Spinal cord (tissue), 10 donors: ENCODE measurements around the gene TTC23. TPM values are rescaled to one million over a fixed set of nuclear protein-coding genes. Genes with fewer than 3 reads are reported as not detected.

Experiments used
- DNase-seq, 6 donors: peaks; one replicate each; pipeline versions ENCODE4 v3.0.0 to v3.0.0-alpha.2; 2013 to 2015; ENCODE audit warnings: low spot score in 6 of 6, low read depth in 4 of 6
- H3K27ac ChIP-seq: one replicate; pipeline ENCODE4 v1.5.1; 2013; ENCODE audit warnings: low read depth, low read length, control low read depth
- H3K27me3 ChIP-seq: one replicate; pipeline ENCODE4 v1.6.1; 2013; ENCODE audit warnings: low read length; ENCODE audit not compliant: control insufficient read depth, insufficient read depth
- H3K36me3 ChIP-seq: one replicate; pipeline ENCODE4 v1.6.1; 2013; ENCODE audit warnings: low read length; ENCODE audit not compliant: control insufficient read depth, insufficient read depth
- H3K4me1 ChIP-seq: one replicate; pipeline ENCODE4 v1.6.1; 2013; ENCODE audit warnings: low read length; ENCODE audit not compliant: control insufficient read depth, insufficient read depth
- H3K4me3 ChIP-seq: one replicate; pipeline ENCODE4 v1.5.1; 2013; ENCODE audit warnings: low read depth, low read length, control low read depth
- H3K9me3 ChIP-seq: one replicate; pipeline ENCODE4 v1.6.1; 2013; ENCODE audit warnings: low read length; ENCODE audit not compliant: control insufficient read depth, insufficient read depth
- WGBS: methylation state at CpG from one replicate; pipeline ENCODE4 v1.1.5; 2013; ENCODE audit warnings: missing lambda C conversion rate; ENCODE audit not compliant: insufficient coverage; 5-methylcytosine and 5-hydroxymethylcytosine counted together
- polyA plus RNA-seq, 2 donors: library from polyadenylated mRNA; unstranded; fragments of 120-200 nt; gene quantifications; one replicate each; pipeline ENCODE4 v1.2.1, GENCODE V29; 2013; ENCODE audit not compliant: insufficient read length in 2 of 2
- total RNA-seq, 2 donors: library from RNA; depleted of rRNA in 1 of 2; stranded (reverse); fragments of 120-200 nt in 1 of 2; fragments of >200 nt in 1 of 2; gene quantifications; one replicate each; pipeline versions ENCODE4 v1.2.3 to v1.2.4, GENCODE V29; 2013 to 2014
- donor health status: healthy.

TTC23 gene
- total and polyA plus RNA-seq, 4 donors, result 14.8 to 23.8 (median 19.0) TPM

GRCh38 chr15:99145005-99145404 lies 104.4 kb downstream of the TTC23 start:
- 93% methylated on average over 3 of the region's 10 CpGs for WGBS
- no peak for DNase-seq
- Histone ChIP-seq H3K9me3 (no peaks in the 10 kb centered on the region), H3K36me3 (no peaks in the 10 kb centered on the region), H3K4me3 (no peak overlapping the region), H3K27me3 (no peaks in the 10 kb centered on the region), H3K4me1 (peaks cover 19% of the 10 kb centered on the region), H3K27ac (no peak overlapping the region)

GRCh38 chr15:99143655-99144610 lies 105.4 kb downstream of the TTC23 start:
- H3K9me3 ChIP-seq, result no peaks in the 10 kb centered on the region
- peak overlapping the region; percentile 48 for H3K27ac ChIP-seq
- H3K27me3 ChIP-seq, result no peaks in the 10 kb centered on the region
- WGBS, result 40% methylated on average over 5 of the region's 7 CpGs
- H3K4me3 ChIP-seq, result no peak overlapping the region
- peak in 3 of 6 donors; percentile 38 to 64 (median 63) for DNase-seq
- peaks cover 14% of the 10 kb centered on the region for H3K4me1 ChIP-seq
- H3K36me3 ChIP-seq, result peaks cover under 1% of the 10 kb centered on the region

- Histone ChIP-seq H3K36me3 (peaks cover 6% of the 10 kb centered on the region), H3K27me3 (no peaks in the 10 kb centered on the region), H3K9me3 (no peaks in the 10 kb centered on the region), H3K27ac (no peak overlapping the region), H3K4me3 (no peak overlapping the region), H3K4me1 (peaks cover 14% of the 10 kb centered on the region)
- WGBS, result no CpG with 5 or more reads among the region's 3 CpGs
- peak in 1 of 6 donors; percentile 55 for DNase-seq
Observed at GRCh38 chr15:99143242-99143641, 106.1 kb downstream of the TTC23 start.

GRCh38 chr15:99142562-99142961 lies 106.8 kb downstream of the TTC23 start:
- Histone ChIP-seq H3K36me3 (peaks cover 11% of the 10 kb centered on the region), H3K4me3 (no peak overlapping the region), H3K27ac (no peak overlapping the region), H3K4me1 (peaks cover 14% of the 10 kb centered on the region), H3K27me3 (no peaks in the 10 kb centered on the region), H3K9me3 (no peaks in the 10 kb centered on the region)
- 38% methylated on average over 2 of the region's 5 CpGs for WGBS
- DNase-seq, result no peak

GRCh38 chr15:99141943-99142342 lies 107.4 kb downstream of the TTC23 start:
- no peaks in the 10 kb centered on the region for H3K9me3 ChIP-seq
- no peak overlapping the region for H3K4me3 ChIP-seq
- peaks cover 17% of the 10 kb centered on the region for H3K36me3 ChIP-seq
- DNase-seq, result no peak
- H3K27ac ChIP-seq, result no peak overlapping the region
- WGBS, result 93% methylated on average over 4 of the region's 4 CpGs
- no peaks in the 10 kb centered on the region for H3K27me3 ChIP-seq
- H3K4me1 ChIP-seq, result peaks cover 14% of the 10 kb centered on the region

- Histone ChIP-seq H3K4me3 (no peak overlapping the region), H3K9me3 (no peaks in the 10 kb centered on the region), H3K36me3 (peaks cover 22% of the 10 kb centered on the region), H3K4me1 (peaks cover 7% of the 10 kb centered on the region), H3K27ac (no peak overlapping the region), H3K27me3 (no peaks in the 10 kb centered on the region)
- no CpG with 5 or more reads among the region's 4 CpGs for WGBS
- no peak for DNase-seq
Observed at GRCh38 chr15:99140590-99140989, 108.8 kb downstream of the TTC23 start.

GRCh38 chr15:99139276-99139675 lies 110.1 kb downstream of the TTC23 start:
- WGBS, result 85% methylated on average over 4 of the region's 4 CpGs
- Histone ChIP-seq H3K27ac (no peak overlapping the region), H3K4me3 (no peak overlapping the region), H3K27me3 (no peaks in the 10 kb centered on the region), H3K36me3 (peaks cover 22% of the 10 kb centered on the region), H3K9me3 (no peaks in the 10 kb centered on the region), H3K4me1 (peaks cover 10% of the 10 kb centered on the region)
- no peak for DNase-seq

GRCh38 chr15:99138491-99138982 lies 110.8 kb downstream of the TTC23 start:
- Histone ChIP-seq H3K27me3 (no peaks in the 10 kb centered on the region), H3K36me3 (peaks cover 22% of the 10 kb centered on the region), H3K27ac (no peak overlapping the region), H3K4me3 (no peak overlapping the region), H3K9me3 (no peaks in the 10 kb centered on the region), H3K4me1 (peaks cover 8% of the 10 kb centered on the region)
- DNase-seq, result no peak
- WGBS, result 90% methylated on average over 14 of the region's 15 CpGs

GRCh38 chr15:99137877-99138276 lies 111.5 kb downstream of the TTC23 start:
- peaks cover 22% of the 10 kb centered on the region for H3K36me3 ChIP-seq
- H3K27me3 ChIP-seq, result no peaks in the 10 kb centered on the region
- H3K4me3 ChIP-seq, result no peak overlapping the region
- H3K27ac ChIP-seq, result no peak overlapping the region
- 87% methylated on average over 3 of the region's 5 CpGs for WGBS
- no peak for DNase-seq
- peaks cover 8% of the 10 kb centered on the region for H3K4me1 ChIP-seq
- no peaks in the 10 kb centered on the region for H3K9me3 ChIP-seq

GRCh38 chr15:99137111-99137546 lies 112.3 kb downstream of the TTC23 start:
- 79% methylated on average over 12 of the region's 13 CpGs for WGBS
- peaks cover 13% of the 10 kb centered on the region for H3K4me1 ChIP-seq
- peaks cover 27% of the 10 kb centered on the region for H3K36me3 ChIP-seq
- no peak overlapping the region for H3K27ac ChIP-seq
- no peak for DNase-seq
- H3K9me3 ChIP-seq, result no peaks in the 10 kb centered on the region
- H3K4me3 ChIP-seq, result no peak overlapping the region
- H3K27me3 ChIP-seq, result no peaks in the 10 kb centered on the region
